CD4-positive, CD25-positive, alpha-beta regulatory T cell (primary cell): ENCODE results near the gene ARHGAP21. TPM values are rescaled to one million over a fixed set of nuclear protein-coding genes. Genes with fewer than 3 reads are reported as not detected.

Experiments
- ATAC-seq, 2 donors: fragments of 150-1000 bp; cut with Tn5 transposase; one replicate each; pipeline ENCODE4 v1.10.0; 2021; ENCODE audit warnings: low read depth in 2 of 2, moderate number of reproducible peaks in 2 of 2, moderate library complexity in 1 of 2
- DNase-seq, 3 donors: peaks; one replicate each; pipeline versions ENCODE4 v3.0.0 to v3.0.0-alpha.2; 2012 to 2022; ENCODE audit warnings: mixed read lengths in 1 of 3
- H3K27ac ChIP-seq: one replicate; pipeline ENCODE4 v1.7.0; 2013; ENCODE audit warnings: mild to moderate bottlenecking, low read length; ENCODE audit not compliant: insufficient read depth, poor library complexity, severe bottlenecking
- H3K27me3 ChIP-seq: one replicate; pipeline ENCODE4 v1.7.0; 2013; ENCODE audit warnings: low read length; ENCODE audit not compliant: control insufficient read depth, insufficient read depth
- H3K36me3 ChIP-seq: one replicate; pipeline ENCODE4 v1.7.0; 2013; ENCODE audit warnings: mild to moderate bottlenecking, low read length, moderate library complexity; ENCODE audit not compliant: control insufficient read depth, insufficient read depth
- H3K4me1 ChIP-seq: 2 replicates; pipeline ENCODE4 v1.7.0; 2013; ENCODE audit warnings: mild to moderate bottlenecking, low read length; ENCODE audit not compliant: insufficient read depth, control insufficient read depth, poor library complexity, severe bottlenecking
- H3K4me3 ChIP-seq: one replicate; pipeline ENCODE4 v1.7.0; 2013; ENCODE audit warnings: low read depth, mild to moderate bottlenecking, low read length, moderate library complexity
- H3K9me3 ChIP-seq, 2 experiments: 1 replicate in 1 of 2; 2 replicates in 1 of 2; pipeline ENCODE4 v1.7.0; 2013; ENCODE audit warnings: low read length in 2 of 2, mild to moderate bottlenecking in 1 of 2, moderate library complexity in 1 of 2; ENCODE audit not compliant: control insufficient read depth in 2 of 2
- H3K27ac Mint-ChIP-seq, 3 donors: one replicate each; pipeline ENCODE4 v1.8.0; 2020 to 2022; ENCODE audit warnings: mild to moderate bottlenecking in 3 of 3, mixed read lengths in 3 of 3, moderate library complexity in 2 of 3
- H3K27me3 Mint-ChIP-seq: one replicate; pipeline ENCODE4 v1.8.0; 2022; ENCODE audit warnings: mild to moderate bottlenecking, mixed read lengths
- H3K36me3 Mint-ChIP-seq: one replicate; pipeline ENCODE4 v1.8.0; 2020; ENCODE audit warnings: mixed read lengths
- H3K4me1 Mint-ChIP-seq, 4 donors: one replicate each; pipeline ENCODE4 v1.8.0; 2020 to 2022; ENCODE audit warnings: mixed read lengths in 4 of 4, mild to moderate bottlenecking in 1 of 4
- H3K4me3 Mint-ChIP-seq, 4 donors: one replicate each; pipeline ENCODE4 v1.8.0; 2020 to 2022; ENCODE audit warnings: mild to moderate bottlenecking in 4 of 4, mixed read lengths in 4 of 4, moderate library complexity in 3 of 4
- H3K9me3 Mint-ChIP-seq, 7 donors: one replicate each; pipeline ENCODE4 v1.8.0; 2020 to 2022; ENCODE audit warnings: mixed read lengths in 7 of 7, mild to moderate bottlenecking in 3 of 7, moderate library complexity in 2 of 7
- polyA plus RNA-seq, 4 donors: library from polyadenylated mRNA; unstranded; fragments of 300-500 nt; fragmentation: Illumina TruSeq; gene quantifications; one replicate each; pipeline ENCODE4 v1.2.3, GENCODE V29; 2021
- total RNA-seq: library from RNA; stranded (reverse); gene quantifications from one replicate; pipeline ENCODE4 v1.2.3, GENCODE V29; 2022

The ARHGAP21 gene
- total and polyA plus RNA-seq, 5 donors from 2014 or later: 4.1 to 53.0 (median 8.7) TPM

GRCh38 chr10:24569330-24569796, 154.3 kb downstream of the ARHGAP21 start:
- no peaks in the 10 kb centered on the region for H3K36me3 ChIP-seq
- DNase-seq (no peak), ATAC-seq (no peak)
- H3K4me3 ChIP-seq: no peak overlapping the region
- Mint-ChIP-seq H3K36me3 (peaks cover 3% of the 10 kb centered on the region), H3K4me3 (no peak overlapping the region), H3K27me3 (peaks cover 22% of the 10 kb centered on the region), H3K9me3 (peaks cover 0 to 2% (median 0%) of the 10 kb centered on the region in 7 donors), H3K27ac (no peak overlapping the region), H3K4me1 (no peaks in the 10 kb centered on the region)
- H3K9me3 ChIP-seq: no peaks in the 10 kb centered on the region
- H3K27ac ChIP-seq: no peak overlapping the region
- no peaks in the 10 kb centered on the region for H3K27me3 ChIP-seq
- no peaks in the 10 kb centered on the region for H3K4me1 ChIP-seq

- no peak for ATAC-seq
- H3K4me3 ChIP-seq: no peak overlapping the region
These were observed 155.6 kb downstream of the ARHGAP21 start for GRCh38 chr10:24568042-24568441.

GRCh38 chr10:24561453-24561852, 162.2 kb downstream of the ARHGAP21 start:
- DNase-seq: no peak

More at GRCh38 chr10:24568042-24568441, 155.6 kb downstream of the ARHGAP21 start:
- DNase-seq: no peak
- peaks cover 0 to 2% (median 0%) of the 10 kb centered on the region in 7 donors for H3K9me3 Mint-ChIP-seq
- no peaks in the 10 kb centered on the region for H3K4me1 Mint-ChIP-seq
- Histone ChIP-seq H3K4me1 (no peaks in the 10 kb centered on the region), H3K27me3 (no peaks in the 10 kb centered on the region), H3K9me3 (no peaks in the 10 kb centered on the region), H3K27ac (no peak overlapping the region), H3K36me3 (no peaks in the 10 kb centered on the region)
- H3K27me3 Mint-ChIP-seq: peaks cover 11% of the 10 kb centered on the region
- no peak overlapping the region for H3K4me3 Mint-ChIP-seq
- H3K27ac Mint-ChIP-seq: no peak overlapping the region
- H3K36me3 Mint-ChIP-seq: peaks cover 3% of the 10 kb centered on the region

GRCh38 chr10:24556750-24557742, 166.6 kb downstream of the ARHGAP21 start:
- H3K9me3 Mint-ChIP-seq: no peaks in the 10 kb centered on the region
- Histone ChIP-seq H3K27me3 (no peaks in the 10 kb centered on the region), H3K27ac (no peak overlapping the region), H3K9me3 (no peaks in the 10 kb centered on the region), H3K4me3 (no peak overlapping the region), H3K36me3 (no peaks in the 10 kb centered on the region), H3K4me1 (no peaks in the 10 kb centered on the region)
- H3K27me3 Mint-ChIP-seq: no peaks in the 10 kb centered on the region
- no peaks in the 10 kb centered on the region for H3K36me3 Mint-ChIP-seq
- DNase-seq: peak in 2 of 3 donors; percentile 39 to 49
- H3K4me1 Mint-ChIP-seq: peaks cover 0 to 8% (median 4%) of the 10 kb centered on the region in 4 donors
- H3K27ac Mint-ChIP-seq: peak overlapping the region in 1 of 3 donors; percentile 11
- no peak for ATAC-seq
- H3K4me3 Mint-ChIP-seq: peak overlapping the region in 1 of 4 donors; percentile 18

More at GRCh38 chr10:24561453-24561852, 162.2 kb downstream of the ARHGAP21 start:
- Histone ChIP-seq H3K27ac (no peak overlapping the region), H3K36me3 (no peaks in the 10 kb centered on the region), H3K9me3 (no peaks in the 10 kb centered on the region), H3K4me3 (no peak overlapping the region), H3K27me3 (no peaks in the 10 kb centered on the region), H3K4me1 (no peaks in the 10 kb centered on the region)
- Mint-ChIP-seq H3K27ac (no peak overlapping the region), H3K27me3 (peaks cover 4% of the 10 kb centered on the region), H3K36me3 (no peaks in the 10 kb centered on the region), H3K9me3 (no peaks in the 10 kb centered on the region), H3K4me1 (peaks cover 0 to 7% (median 4%) of the 10 kb centered on the region in 4 donors), H3K4me3 (no peak overlapping the region)
- ATAC-seq: no peak

- Histone ChIP-seq H3K27me3 (no peaks in the 10 kb centered on the region), H3K4me3 (no peak overlapping the region), H3K36me3 (no peaks in the 10 kb centered on the region), H3K27ac (no peak overlapping the region), H3K9me3 (no peaks in the 10 kb centered on the region), H3K4me1 (no peaks in the 10 kb centered on the region)
- peaks cover 0 to 8% (median 4%) of the 10 kb centered on the region in 4 donors for H3K4me1 Mint-ChIP-seq
- no peaks in the 10 kb centered on the region for H3K36me3 Mint-ChIP-seq
- no peaks in the 10 kb centered on the region for H3K9me3 Mint-ChIP-seq
- no peak overlapping the region for H3K27ac Mint-ChIP-seq
- DNase-seq (no peak), ATAC-seq (no peak)
- no peaks in the 10 kb centered on the region for H3K27me3 Mint-ChIP-seq
- no peak overlapping the region for H3K4me3 Mint-ChIP-seq
These were observed 167.4 kb downstream of the ARHGAP21 start for GRCh38 chr10:24556126-24556749.

GRCh38 chr10:24554036-24554435, 169.7 kb downstream of the ARHGAP21 start:
- Mint-ChIP-seq H3K4me1 (peaks cover 0 to 8% (median 4%) of the 10 kb centered on the region in 4 donors), H3K9me3 (no peaks in the 10 kb centered on the region), H3K4me3 (no peak overlapping the region), H3K27me3 (no peaks in the 10 kb centered on the region), H3K36me3 (no peaks in the 10 kb centered on the region), H3K27ac (no peak overlapping the region)
- H3K4me1 ChIP-seq: no peaks in the 10 kb centered on the region
- no peak overlapping the region for H3K4me3 ChIP-seq
- no peak for DNase-seq
- no peak for ATAC-seq
- no peaks in the 10 kb centered on the region for H3K27me3 ChIP-seq
- H3K9me3 ChIP-seq: no peaks in the 10 kb centered on the region
- H3K27ac ChIP-seq: no peak overlapping the region
- no peaks in the 10 kb centered on the region for H3K36me3 ChIP-seq

- Histone ChIP-seq H3K9me3 (no peaks in the 10 kb centered on the region), H3K4me1 (no peaks in the 10 kb centered on the region), H3K27ac (no peak overlapping the region), H3K27me3 (no peaks in the 10 kb centered on the region), H3K4me3 (no peak overlapping the region), H3K36me3 (no peaks in the 10 kb centered on the region)
- DNase-seq: no peak
- no peaks in the 10 kb centered on the region for H3K36me3 Mint-ChIP-seq
- no peaks in the 10 kb centered on the region for H3K9me3 Mint-ChIP-seq
- H3K4me3 Mint-ChIP-seq: no peak overlapping the region
- H3K27me3 Mint-ChIP-seq: no peaks in the 10 kb centered on the region
- ATAC-seq: no peak
- no peak overlapping the region for H3K27ac Mint-ChIP-seq
- H3K4me1 Mint-ChIP-seq: peaks cover 0 to 8% (median 4%) of the 10 kb centered on the region in 4 donors
These were observed 170.6 kb downstream of the ARHGAP21 start for GRCh38 chr10:24553051-24553612.
